AG08395 (cell line): Measurements from ENCODE around the gene FASN.

ENCODE experiments used
- DNase-seq: peaks from one replicate; pipeline ENCODE4 v3.0.0; 2012; ENCODE audit warnings: mixed read lengths, low spot score

FASN gene

GRCh38 chr17:82087961-82088837 lies 9.8 kb downstream of the FASN start:
- DNase-seq = no peak

- no peak for DNase-seq
Measured at GRCh38 chr17:82086941-82087906, 10.8 kb downstream of the FASN start.

- DNase-seq = no peak
Measured at GRCh38 chr17:82085931-82086764, 11.9 kb downstream of the FASN start.

- no peak for DNase-seq
Measured at GRCh38 chr17:82085031-82085861, 12.8 kb downstream of the FASN start.

GRCh38 chr17:82084373-82085030 lies 13.5 kb downstream of the FASN start:
- no peak for DNase-seq

GRCh38 chr17:82083533-82084359 lies 14.3 kb downstream of the FASN start:
- no peak for DNase-seq

GRCh38 chr17:82083009-82083408 lies 15.0 kb downstream of the FASN start:
- no peak for DNase-seq

GRCh38 chr17:82082456-82082855 lies 15.6 kb downstream of the FASN start:
- DNase-seq = no peak

GRCh38 chr17:82081966-82082365 lies 16.1 kb downstream of the FASN start:
- no peak for DNase-seq

- no peak for DNase-seq
Measured at GRCh38 chr17:82081546-82081945, 16.5 kb downstream of the FASN start.

- DNase-seq = no peak
Measured at GRCh38 chr17:82080789-82081464, 17.1 kb downstream of the FASN start.

- DNase-seq = no peak
Measured at GRCh38 chr17:82080048-82080788, 17.8 kb downstream of the FASN start.

GRCh38 chr17:82079001-82079677 lies 18.9 kb downstream of the FASN start:
- DNase-seq = no peak

GRCh38 chr17:82078433-82078832 lies 19.6 kb downstream of the FASN start:
- DNase-seq = no peak

- no peak for DNase-seq
Measured at GRCh38 chr17:82077617-82078358, 20.2 kb downstream of the FASN start.

GRCh38 chr17:82076785-82077591 lies 21.0 kb downstream of the FASN start:
- no peak for DNase-seq
